HUES6 (cell line): Measurements from ENCODE around the gene LLCFC1.

ENCODE experiments used
- H3K27ac ChIP-seq: 2 replicates; pipeline ENCODE4 v1.7.0; 2013; ENCODE audit warnings: low read depth, mild to moderate bottlenecking, low read length, inconsistent platforms
- H3K27me3 ChIP-seq: 2 replicates; pipeline ENCODE4 v1.6.1; 2013; ENCODE audit warnings: low read length; ENCODE audit not compliant: control insufficient read depth, insufficient read depth
- H3K36me3 ChIP-seq: 2 replicates; pipeline ENCODE4 v1.6.1; 2013; ENCODE audit warnings: low read length; ENCODE audit not compliant: control insufficient read depth, insufficient read depth
- H3K4me1 ChIP-seq: 2 replicates; pipeline ENCODE4 v1.6.1; 2013; ENCODE audit warnings: low read length; ENCODE audit not compliant: control insufficient read depth, insufficient read depth
- H3K4me3 ChIP-seq: 2 replicates; pipeline ENCODE4 v1.5.1; 2013; ENCODE audit warnings: low read depth, low read length
- H3K9ac ChIP-seq: one replicate; pipeline ENCODE4 v1.6.1; 2013; ENCODE audit warnings: mild to moderate bottlenecking, low read length
- H3K9me3 ChIP-seq: 2 replicates; pipeline ENCODE4 v1.6.1; 2013; ENCODE audit warnings: low read depth, low read length; ENCODE audit not compliant: control insufficient read depth, insufficient read depth

LLCFC1 gene

DNA sequence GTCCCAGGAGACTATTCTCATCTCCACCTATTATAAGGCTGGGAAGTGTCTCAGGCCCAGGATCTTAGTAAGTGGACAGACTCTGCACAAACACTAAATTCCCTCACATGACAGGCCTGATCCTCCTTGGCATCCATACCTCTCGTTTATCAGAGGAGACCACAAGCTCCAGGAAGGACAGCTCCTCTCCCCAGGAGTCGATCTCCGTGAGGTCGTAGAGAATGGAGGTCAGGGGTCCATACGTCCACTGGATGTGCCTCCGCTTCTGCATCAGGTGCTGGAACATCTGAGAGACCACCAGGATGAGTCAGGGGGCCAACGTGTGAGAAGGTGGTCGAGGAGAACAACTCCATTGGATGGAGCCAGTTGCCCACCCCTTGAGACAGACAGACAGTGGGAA, 11.3 kb upstream of the LLCFC1 start:
- Histone ChIP-seq H3K27me3 (peaks cover 16% of the 10 kb centered on the region), H3K27ac (no peak overlapping the region), H3K9me3 (no peaks in the 10 kb centered on the region), H3K9ac (no peak overlapping the region), H3K36me3 (no peaks in the 10 kb centered on the region), H3K4me1 (no peaks in the 10 kb centered on the region), H3K4me3 (no peak overlapping the region)

DNA sequence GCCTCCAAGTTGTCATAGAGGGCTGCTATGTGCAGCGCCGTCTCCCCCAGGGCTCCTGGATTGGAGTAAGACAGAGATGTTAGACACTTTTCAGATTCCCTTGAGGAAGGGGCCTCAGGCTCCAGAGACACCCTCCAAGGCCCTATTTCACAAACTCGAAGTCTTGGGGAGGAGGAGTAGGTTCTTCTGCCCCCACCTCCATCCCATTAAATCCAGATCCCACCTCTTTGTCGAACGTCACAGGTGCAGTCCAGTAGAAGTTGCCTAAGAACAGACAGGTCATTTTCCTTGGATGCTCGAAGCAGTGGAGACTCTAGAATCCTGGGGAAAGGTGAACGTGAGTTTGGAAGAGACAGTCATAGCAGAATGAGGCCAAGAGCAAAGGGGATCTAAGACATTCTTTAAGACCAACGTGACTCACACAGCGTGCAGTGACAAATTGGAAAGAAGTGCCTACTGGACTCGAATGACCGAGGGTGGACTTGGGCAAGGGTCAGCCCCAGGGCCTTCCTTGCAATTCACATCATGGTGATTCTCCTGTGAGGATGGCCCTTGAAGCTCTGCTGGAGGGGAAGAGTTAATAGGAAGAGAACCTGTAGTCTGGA, 9.1 kb upstream of the LLCFC1 start:
- peaks cover 16% of the 10 kb centered on the region for H3K27me3 ChIP-seq
- H3K4me3 ChIP-seq: no peak overlapping the region
- H3K4me1 ChIP-seq: no peaks in the 10 kb centered on the region
- H3K27ac ChIP-seq: no peak overlapping the region
- H3K9me3 ChIP-seq: no peaks in the 10 kb centered on the region
- H3K9ac ChIP-seq: no peak overlapping the region
- no peaks in the 10 kb centered on the region for H3K36me3 ChIP-seq

DNA sequence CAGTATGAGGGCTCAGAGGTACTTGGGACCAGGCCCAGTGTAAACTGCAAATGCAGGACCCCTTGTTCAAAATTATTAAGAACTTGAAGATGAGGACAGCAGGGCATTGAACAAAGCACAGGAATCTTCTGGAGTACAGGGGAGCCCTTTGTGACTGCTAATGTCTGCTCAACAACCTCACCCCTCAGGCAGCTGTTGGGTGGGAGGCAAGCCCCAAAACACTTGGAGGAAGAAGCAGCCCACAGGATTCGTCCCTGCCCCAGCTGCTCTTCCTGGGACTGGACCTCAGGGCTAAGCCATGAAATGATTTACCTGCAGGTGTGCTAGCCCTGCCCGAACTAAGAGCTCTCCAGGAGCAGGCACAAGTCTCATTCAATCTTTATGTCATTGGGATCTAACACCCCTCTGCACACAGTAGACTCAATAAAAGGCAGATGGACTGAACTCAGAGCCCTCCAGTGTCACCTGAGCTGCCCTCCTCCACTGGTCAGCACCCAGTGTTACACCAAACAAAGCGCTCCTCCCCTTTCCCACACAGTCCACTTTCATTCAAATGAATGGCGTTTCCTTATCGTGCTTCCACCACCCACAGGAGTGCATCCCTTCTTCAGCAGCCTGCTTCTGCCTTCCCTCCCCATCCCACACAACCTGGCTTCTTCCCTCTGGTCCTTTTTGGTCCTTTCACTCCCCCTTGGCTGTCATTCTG, 6.7 kb upstream of the LLCFC1 start:
- Histone ChIP-seq H3K9me3 (no peaks in the 10 kb centered on the region), H3K36me3 (no peaks in the 10 kb centered on the region), H3K27me3 (0 out of 2 replicates have a peak, but pooled peaks cover 3% of the 10 kb centered on the region), H3K27ac (no peak overlapping the region), H3K4me3 (no peak overlapping the region), H3K9ac (no peak overlapping the region), H3K4me1 (no peaks in the 10 kb centered on the region)

DNA sequence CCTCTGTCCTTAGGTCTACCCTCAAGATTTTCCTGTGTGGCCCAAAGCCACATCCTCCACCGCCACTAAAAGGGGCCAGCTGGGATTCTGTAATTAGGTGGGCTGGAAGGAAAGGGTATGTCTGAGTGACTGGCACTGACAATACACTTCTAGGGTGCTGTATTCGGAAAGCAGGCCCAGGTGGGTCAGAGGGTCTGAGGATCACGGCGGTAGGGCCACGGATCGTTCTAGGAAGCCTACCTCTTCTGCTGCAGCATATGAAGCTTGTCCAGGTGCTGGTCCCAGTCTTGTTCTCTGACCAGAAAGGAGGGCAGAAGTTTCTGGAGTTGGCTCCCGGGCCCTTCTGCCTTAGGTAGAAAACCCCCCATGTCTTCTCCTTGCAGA, 6.2 kb upstream of the LLCFC1 start:
- Histone ChIP-seq H3K9me3 (no peaks in the 10 kb centered on the region), H3K27me3 (0 out of 2 replicates have a peak, but pooled peaks cover under 1% of the 10 kb centered on the region), H3K27ac (no peak overlapping the region), H3K4me3 (no peak overlapping the region), H3K4me1 (no peaks in the 10 kb centered on the region), H3K9ac (no peak overlapping the region), H3K36me3 (no peaks in the 10 kb centered on the region)

DNA sequence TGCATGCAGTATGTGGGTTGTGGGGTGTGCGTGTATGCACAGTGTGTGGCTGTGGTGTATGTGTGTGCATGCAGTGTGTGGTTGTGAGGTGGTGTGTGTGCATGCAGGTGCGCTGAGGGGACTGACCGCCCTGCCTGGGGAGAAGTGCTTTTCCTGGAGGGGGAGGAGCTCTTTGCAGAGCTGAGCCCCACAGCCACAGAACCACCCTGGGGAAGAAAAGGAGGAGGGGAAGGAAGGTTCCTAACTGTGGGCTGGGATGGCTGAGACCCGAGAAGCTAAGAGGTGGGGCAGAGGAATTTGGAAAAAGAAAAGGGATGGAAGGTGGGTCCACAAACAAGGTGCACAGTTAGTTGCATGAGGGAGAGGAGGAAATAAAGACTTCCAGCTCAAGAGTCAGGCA, 5.7 kb upstream of the LLCFC1 start, which contains the start of gene TRPV5:
TSS of gene TRPV5 (minus strand) at position 123 of the 400 bp plus-strand sequence. CDS start 287 bp downstream, outside the sequence.
- Histone ChIP-seq H3K9ac (no peak within 1 kb of the TSS), H3K4me3 (no peak within 1 kb of the TSS)

DNA sequence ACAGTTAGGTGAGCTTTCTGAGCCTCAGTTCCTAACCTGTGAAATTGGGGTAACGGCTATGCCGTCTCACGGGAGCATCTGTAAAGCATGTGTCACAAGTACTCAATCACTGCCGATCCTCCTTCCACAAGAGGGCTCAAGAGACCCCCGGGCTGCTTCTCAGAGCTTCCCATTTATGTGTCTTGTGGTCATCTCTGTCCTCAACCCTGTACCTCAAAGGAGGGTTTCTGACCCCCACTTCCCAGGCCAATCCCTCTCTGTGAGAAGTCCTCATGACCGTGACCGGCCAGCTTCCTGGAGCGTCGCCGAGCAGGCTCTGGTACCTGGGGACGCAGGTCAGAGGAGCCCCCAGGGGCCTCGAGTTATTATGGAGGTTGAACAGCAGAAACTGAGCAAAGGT, 5.2 kb upstream of the LLCFC1 start:
- Histone ChIP-seq H3K4me3 (no peak overlapping the region), H3K36me3 (no peaks in the 10 kb centered on the region), H3K9ac (no peak overlapping the region), H3K27ac (no peak overlapping the region), H3K9me3 (no peaks in the 10 kb centered on the region), H3K27me3 (no peaks in the 10 kb centered on the region), H3K4me1 (no peaks in the 10 kb centered on the region)

More for the DNA sequence above, 5.7 kb upstream of the LLCFC1 start, which contains the start of gene TRPV5:
- Histone ChIP-seq H3K27me3 (no peaks in the 10 kb centered on the region), H3K9me3 (no peaks in the 10 kb centered on the region), H3K36me3 (no peaks in the 10 kb centered on the region), H3K27ac (no peak within 1 kb of the TSS), H3K4me1 (no peaks in the 10 kb centered on the region)

DNA sequence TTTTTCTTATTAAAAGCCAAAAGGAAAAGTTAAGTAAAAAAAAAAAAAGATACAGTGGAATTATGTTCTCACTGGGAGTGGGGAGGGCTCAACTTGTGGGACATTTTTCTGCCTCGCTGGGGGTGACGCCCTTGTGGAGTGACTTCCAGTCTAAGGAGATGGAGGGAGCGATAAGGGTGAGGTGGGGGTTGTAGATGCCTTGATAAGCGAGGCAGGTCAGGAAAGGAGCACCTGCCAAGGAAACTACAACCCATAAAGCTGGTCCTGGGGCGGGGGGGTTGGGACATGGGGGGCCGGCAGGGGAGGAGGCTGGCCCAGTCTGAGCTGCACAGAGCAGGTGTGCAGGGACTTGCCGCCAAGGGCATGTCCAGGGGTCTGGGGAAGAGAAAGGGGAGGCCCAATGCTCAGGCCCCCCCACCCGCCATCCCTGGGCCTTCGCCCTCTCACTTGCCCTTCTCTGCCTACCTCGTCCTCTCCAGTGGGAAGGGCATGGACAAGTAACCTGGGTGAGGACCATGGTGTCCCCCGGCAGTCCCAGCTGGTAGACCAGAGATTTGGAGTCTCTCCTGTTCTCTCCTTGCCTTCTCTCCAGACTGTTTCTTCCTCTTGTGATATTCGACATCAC, 3.2 kb upstream of the LLCFC1 start:
- Histone ChIP-seq H3K27me3 (no peaks in the 10 kb centered on the region), H3K4me1 (no peaks in the 10 kb centered on the region; the same call in 1 of the 2 replicates), H3K9me3 (no peaks in the 10 kb centered on the region), H3K9ac (no peak overlapping the region), H3K4me3 (no peak overlapping the region), H3K36me3 (no peaks in the 10 kb centered on the region), H3K27ac (no peak overlapping the region)

DNA sequence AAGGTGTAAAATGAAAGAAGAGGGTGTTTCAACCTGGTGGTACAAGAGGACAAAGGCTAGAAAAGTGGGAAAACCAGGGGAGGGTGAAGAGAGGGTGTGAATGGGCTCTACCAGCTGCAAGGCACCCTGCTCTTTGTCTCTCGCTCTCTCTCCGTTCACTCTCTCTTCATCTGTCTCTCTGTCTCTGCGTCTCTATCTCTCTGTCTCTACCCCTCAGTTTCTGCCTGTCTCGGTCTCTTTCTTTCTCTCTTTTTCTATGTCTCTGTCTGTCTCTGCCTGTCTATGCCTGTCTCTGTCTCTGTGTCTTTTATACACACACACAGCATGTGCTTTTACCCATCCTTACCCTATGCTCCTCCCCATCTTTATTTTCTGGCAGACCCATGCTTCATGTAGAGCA, 673 bp upstream of the LLCFC1 start:
- Histone ChIP-seq H3K9me3 (no peaks in the 10 kb centered on the region), H3K9ac (no peak overlapping the region), H3K27me3 (no peaks in the 10 kb centered on the region), H3K36me3 (no peaks in the 10 kb centered on the region), H3K4me3 (no peak overlapping the region), H3K27ac (no peak overlapping the region), H3K4me1 (no peaks in the 10 kb centered on the region; the same call in 1 of the 2 replicates)

DNA sequence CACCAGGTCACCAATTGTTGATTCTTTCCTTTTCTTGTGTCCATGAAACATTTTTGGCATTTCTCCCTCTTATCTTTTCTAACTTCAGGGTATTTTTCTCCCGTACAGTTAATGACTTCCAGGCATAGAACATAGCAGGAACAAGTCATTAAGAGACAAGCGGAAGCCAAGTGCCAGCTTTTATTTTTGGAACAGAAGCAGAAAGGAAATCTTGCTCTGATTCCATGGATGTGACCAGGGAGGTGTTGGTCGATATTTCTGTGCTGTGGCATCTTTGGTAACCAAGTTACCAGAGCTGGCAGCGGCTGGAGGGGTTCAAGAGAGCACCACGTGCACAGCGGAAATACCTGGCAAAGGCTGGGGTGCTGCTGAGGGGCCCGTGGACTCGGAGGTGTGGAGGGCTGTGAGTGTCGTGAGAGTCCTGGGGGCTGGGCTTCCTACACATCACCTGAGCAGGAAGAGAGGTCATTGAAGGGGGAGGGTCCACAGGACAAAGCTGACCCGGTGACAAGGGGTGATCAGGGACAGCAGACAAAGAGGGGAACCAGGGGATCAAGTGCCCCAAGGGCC, 1.8 kb downstream of the LLCFC1 start:
- Histone ChIP-seq H3K27ac (no peak overlapping the region), H3K4me1 (no peaks in the 10 kb centered on the region; the same call in 1 of the 2 replicates), H3K4me3 (no peak overlapping the region), H3K36me3 (no peaks in the 10 kb centered on the region), H3K9me3 (no peaks in the 10 kb centered on the region), H3K27me3 (no peaks in the 10 kb centered on the region), H3K9ac (no peak overlapping the region)

DNA sequence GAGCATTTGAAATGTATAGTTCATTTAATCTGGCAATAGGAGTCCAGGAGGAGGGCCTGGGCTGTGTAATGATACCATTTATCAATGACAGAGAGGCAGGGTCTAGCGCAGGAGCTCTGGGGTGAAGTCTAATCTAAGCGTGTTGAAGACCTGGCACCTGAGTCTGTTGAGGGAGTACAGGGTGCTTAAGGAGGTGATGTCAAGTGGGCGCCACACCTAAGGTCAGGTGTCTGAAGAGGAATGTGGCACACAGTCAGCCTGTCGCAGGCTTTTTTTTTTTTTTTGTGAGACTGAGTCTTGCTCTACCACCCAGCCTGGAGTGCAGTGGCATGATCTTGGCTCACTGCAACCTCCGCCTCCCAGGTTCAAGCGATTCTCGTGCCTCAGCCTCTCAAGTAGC, 2.3 kb downstream of the LLCFC1 start:
- no peaks in the 10 kb centered on the region for H3K36me3 ChIP-seq
- no peaks in the 10 kb centered on the region; the same call in 1 of the 2 replicates for H3K4me1 ChIP-seq
- H3K4me3 ChIP-seq: no peak overlapping the region
- no peaks in the 10 kb centered on the region for H3K9me3 ChIP-seq
- no peaks in the 10 kb centered on the region for H3K27me3 ChIP-seq
- H3K9ac ChIP-seq: no peak overlapping the region
- H3K27ac ChIP-seq: no peak overlapping the region

DNA sequence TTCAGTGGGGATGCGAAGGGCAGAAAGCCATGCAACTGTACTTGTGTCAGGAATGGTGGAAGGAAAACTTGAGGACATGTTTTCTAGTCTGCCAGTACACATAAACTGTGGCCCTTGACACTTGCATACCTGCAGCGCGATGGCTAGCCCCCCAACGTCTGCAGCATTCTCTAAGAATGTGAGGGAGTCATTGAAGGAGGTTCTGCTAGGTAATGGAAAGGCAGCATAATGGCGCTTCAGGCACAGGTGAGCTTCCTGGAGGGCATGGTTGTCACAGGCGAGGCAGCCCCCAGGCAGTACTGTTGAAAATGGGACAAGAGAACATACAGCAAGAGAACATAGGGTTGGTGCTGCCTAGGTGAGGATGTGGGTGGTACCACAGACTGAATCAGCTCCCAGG, 3.5 kb downstream of the LLCFC1 start:
- Histone ChIP-seq H3K9me3 (no peaks in the 10 kb centered on the region), H3K27ac (no peak overlapping the region), H3K4me3 (no peak overlapping the region), H3K36me3 (no peaks in the 10 kb centered on the region), H3K9ac (no peak overlapping the region), H3K27me3 (no peaks in the 10 kb centered on the region), H3K4me1 (no peaks in the 10 kb centered on the region; the same call in 1 of the 2 replicates)
